Measurements from ENCODE around the gene THAP7. TPM values are rescaled to one million over a fixed set of nuclear protein-coding genes. Genes with fewer than 3 reads are reported as not detected.

Gene THAP7
- total RNA-seq, 4 donors from 2014 or later = 16.2 to 45.9 (median 30.9) TPM

- H3K9me3 ChIP-seq = no peaks in the 10 kb centered on the region
- no peak for DNase-seq
- no peak overlapping the region for H3K27ac ChIP-seq
- H3K4me1 ChIP-seq = no peaks in the 10 kb centered on the region
- H3K36me3 ChIP-seq = no peaks in the 10 kb centered on the region
- H3K4me3 ChIP-seq = no peak overlapping the region
- TF ChIP-seq POLR2A (IDR thresholded peaks at IDR 0.05) (no peak), CTCF (IDR thresholded peaks at IDR 0.05) (no peak)
- H3K27me3 ChIP-seq = no peaks in the 10 kb centered on the region
- intact Hi-C loops (cut with DNase I; ENCODE audit: low total_unique reads) = no loop called here
These were observed 9.2 kb downstream of the THAP7 start for GRCh38 chr22:20992456-20993303.

- no peaks in the 10 kb centered on the region for H3K36me3 ChIP-seq
- H3K4me1 ChIP-seq = no peaks in the 10 kb centered on the region
- TF ChIP-seq POLR2A (IDR thresholded peaks at IDR 0.05) (no peak), CTCF (IDR thresholded peaks at IDR 0.05) (no peak)
- no peak overlapping the region for H3K27ac ChIP-seq
- DNase-seq = no peak
- intact Hi-C loops (cut with DNase I; ENCODE audit: low total_unique reads) = no loop called here
- no peak overlapping the region for H3K4me3 ChIP-seq
- no peaks in the 10 kb centered on the region for H3K27me3 ChIP-seq
- no peaks in the 10 kb centered on the region for H3K9me3 ChIP-seq
These were observed 9.9 kb downstream of the THAP7 start for GRCh38 chr22:20992056-20992442.

- DNase-seq = no peak
- intact Hi-C loops (cut with DNase I; ENCODE audit: low total_unique reads) = no loop called here
These were observed 10.5 kb downstream of the THAP7 start for GRCh38 chr22:20991252-20992055.

GRCh38 chr22:20990184-20991180 is 11.4 kb downstream of the THAP7 start:
- Histone ChIP-seq H3K27me3 (no peaks in the 10 kb centered on the region), H3K4me1 (no peaks in the 10 kb centered on the region), H3K36me3 (no peaks in the 10 kb centered on the region), H3K27ac (no peak overlapping the region), H3K9me3 (no peaks in the 10 kb centered on the region), H3K4me3 (no peak overlapping the region)
- no peak for DNase-seq
- TF ChIP-seq POLR2A (IDR thresholded peaks at IDR 0.05) = no peak
- no peak for TF ChIP-seq CTCF (IDR thresholded peaks at IDR 0.05)
- intact Hi-C loops (cut with DNase I; ENCODE audit: low total_unique reads) = no loop called here

More at GRCh38 chr22:20991252-20992055, 10.5 kb downstream of the THAP7 start:
- Histone ChIP-seq H3K27me3 (no peaks in the 10 kb centered on the region), H3K36me3 (no peaks in the 10 kb centered on the region), H3K27ac (no peak overlapping the region), H3K4me3 (no peak overlapping the region), H3K4me1 (no peaks in the 10 kb centered on the region), H3K9me3 (no peaks in the 10 kb centered on the region)
- TF ChIP-seq CTCF (IDR thresholded peaks at IDR 0.05) (no peak), POLR2A (IDR thresholded peaks at IDR 0.05) (no peak)

Data from uterus (tissue), 4 donors.